ENCODE data around the gene MAFF.
"Not testable (repeated sequence)": the region's sequence is repeated elsewhere in the genome, so short reads cannot be mapped to it uniquely, and the experiment has no call there.

Gene MAFF

DNA sequence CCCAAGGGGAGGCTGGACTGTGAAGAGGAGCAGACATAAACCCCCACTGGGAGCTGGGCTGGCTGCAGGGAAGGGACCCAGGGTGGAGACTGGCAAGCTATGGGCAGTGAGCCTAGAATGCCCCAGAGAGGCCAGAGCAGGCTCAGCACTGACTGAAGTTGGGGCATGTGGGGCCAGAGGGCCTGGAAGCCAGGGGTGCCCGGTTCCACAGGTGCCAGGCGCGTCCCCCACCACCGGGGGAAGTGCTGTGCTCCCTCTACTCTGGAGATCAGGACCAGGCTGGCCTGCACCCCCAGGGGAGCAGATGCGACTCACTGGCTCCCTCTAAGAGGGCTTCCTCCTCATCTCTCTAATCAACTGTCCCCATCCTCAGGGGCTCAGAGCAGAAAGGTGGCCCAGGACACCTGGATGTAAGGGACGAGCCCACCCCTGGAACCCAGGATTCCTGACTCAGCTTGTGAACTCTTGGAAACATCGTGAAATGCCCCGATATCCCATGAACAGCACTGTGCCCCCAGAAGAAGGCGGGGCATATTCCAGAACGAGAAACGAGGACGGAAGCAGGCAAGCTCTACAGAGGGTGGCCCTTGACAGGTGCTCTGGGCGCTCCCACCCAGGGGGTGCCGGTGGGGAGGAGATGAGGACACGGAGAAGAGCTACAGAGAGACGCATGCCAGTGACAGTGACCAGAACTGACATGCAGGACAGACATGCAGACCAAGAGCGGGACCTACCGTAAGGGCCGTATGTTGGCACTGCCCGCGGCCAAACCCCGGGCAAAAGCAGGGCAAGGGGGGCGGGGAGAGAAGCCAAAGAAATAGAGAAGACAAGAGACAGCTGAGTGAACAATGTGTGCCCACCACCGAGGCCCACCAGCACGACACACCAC lies 20.4 kb downstream of the MAFF start:
- H3K4me3 ChIP-seq (ENCODE audit: low read depth, low read length), result no peak overlapping the region

DNA sequence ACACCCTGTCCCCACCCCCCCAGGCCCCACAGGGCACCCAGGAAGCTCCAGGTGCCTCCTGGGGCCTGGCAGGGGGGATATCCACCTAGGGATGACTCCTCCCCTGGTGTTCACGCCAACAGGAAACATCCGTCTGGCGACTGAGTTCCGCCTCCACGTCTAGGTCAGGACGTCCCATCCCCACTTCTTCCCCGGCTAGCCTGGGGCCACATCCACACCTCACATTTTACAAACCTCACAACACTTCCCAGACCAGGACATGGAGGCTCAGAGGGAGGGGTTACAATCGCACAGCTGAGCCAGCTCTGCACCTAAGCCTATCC lies 21.0 kb downstream of the MAFF start:
- H3K4me3 ChIP-seq (ENCODE audit: low read depth, low read length), result no peak overlapping the region

DNA sequence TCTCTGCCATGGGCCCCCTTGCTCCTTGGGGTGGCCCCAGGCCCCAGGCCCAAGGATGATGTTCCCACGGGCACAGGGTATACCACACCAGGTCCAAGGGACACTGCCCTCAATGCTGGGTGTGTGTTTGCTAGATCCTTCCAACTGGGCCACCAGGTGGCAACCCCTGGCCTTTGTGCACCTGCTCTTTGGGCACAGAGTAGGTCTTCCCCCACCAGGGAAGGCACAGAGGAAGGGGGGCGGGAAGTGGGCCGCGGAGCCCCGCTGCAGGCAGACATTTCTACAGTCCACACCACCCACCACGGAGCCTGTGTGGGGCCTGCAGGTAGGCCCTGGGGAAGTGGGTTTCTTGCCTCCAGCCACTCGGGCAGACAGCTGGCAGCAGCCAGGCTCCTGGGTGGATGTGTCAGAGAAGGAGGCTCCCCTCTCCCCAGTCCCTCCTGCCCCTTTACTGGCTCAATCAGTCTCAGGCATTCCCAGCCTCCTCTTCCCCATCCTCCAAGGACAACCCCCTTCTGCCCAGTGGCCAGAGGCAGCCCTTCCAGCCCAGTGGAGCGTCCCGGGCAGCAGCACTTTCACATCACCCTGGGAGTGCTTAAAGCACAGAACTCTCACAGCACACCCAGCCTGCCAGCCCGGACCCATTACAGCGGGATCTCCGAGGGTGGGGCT lies 21.6 kb downstream of the MAFF start:
- no peak overlapping the region for H3K4me3 ChIP-seq (ENCODE audit: low read depth, low read length)

- H3K4me3 ChIP-seq (ENCODE audit: low read depth, low read length), result no peak overlapping the region
These were observed 25.3 kb downstream of the MAFF start for GRCh38 chr22:38226853-38227649.

- H3K4me3 ChIP-seq (ENCODE audit: low read depth, low read length), result no peak overlapping the region
These were observed 26.6 kb downstream of the MAFF start for GRCh38 chr22:38228326-38228872.

GRCh38 chr22:38228873-38229740 lies 27.3 kb downstream of the MAFF start:
- H3K4me3 ChIP-seq (ENCODE audit: low read depth, low read length), result no peak overlapping the region

GRCh38 chr22:38230108-38230825 lies 28.5 kb downstream of the MAFF start:
- H3K4me3 ChIP-seq (ENCODE audit: low read depth, low read length), result no peak overlapping the region

DNA sequence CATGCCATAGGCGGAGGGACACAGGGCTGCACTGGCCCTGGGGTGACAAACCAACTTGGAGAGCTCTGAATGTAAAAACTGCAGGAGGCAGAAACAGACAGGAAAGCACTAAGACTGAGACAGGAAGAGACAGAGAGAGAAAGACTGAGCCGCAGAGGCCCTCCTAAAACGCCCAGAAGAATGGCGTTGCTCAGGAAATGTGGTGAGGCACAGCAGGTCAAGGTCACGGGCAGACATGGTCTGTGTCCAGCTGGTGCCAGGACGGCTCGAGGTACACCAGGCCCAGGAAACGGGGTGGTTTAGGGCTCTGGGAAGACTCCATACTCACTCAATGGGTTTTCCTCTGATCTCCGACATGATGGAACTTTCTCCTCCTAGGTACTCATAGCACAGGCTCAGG lies 29.1 kb downstream of the MAFF start:
- no peak overlapping the region for H3K4me3 ChIP-seq (ENCODE audit: low read depth, low read length)

GRCh38 chr22:38232196-38232595 lies 30.4 kb downstream of the MAFF start:
- H3K4me3 ChIP-seq (ENCODE audit: low read depth, low read length), result no peak overlapping the region

DNA sequence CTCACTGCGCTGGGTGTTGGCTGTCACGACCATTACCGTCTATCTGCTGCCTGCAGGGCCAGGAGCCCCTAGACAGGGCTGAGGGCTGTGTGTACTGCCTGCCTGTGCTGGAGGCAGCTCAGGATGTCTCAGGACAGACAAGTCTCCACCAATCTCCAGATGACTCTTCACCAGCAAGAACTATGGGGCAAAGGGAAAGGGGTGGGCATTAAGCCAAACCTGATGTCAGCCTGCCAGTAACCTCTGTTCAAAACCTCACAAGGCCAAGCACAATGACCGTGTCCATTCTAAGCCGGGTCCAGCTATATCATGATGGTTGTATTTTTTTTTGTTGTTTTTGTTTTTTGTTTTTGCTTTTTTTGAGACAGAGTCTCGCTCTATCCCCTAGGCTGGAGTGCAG lies 31.6 kb downstream of the MAFF start:
- no peak overlapping the region for H3K4me3 ChIP-seq (ENCODE audit: low read depth, low read length)

DNA sequence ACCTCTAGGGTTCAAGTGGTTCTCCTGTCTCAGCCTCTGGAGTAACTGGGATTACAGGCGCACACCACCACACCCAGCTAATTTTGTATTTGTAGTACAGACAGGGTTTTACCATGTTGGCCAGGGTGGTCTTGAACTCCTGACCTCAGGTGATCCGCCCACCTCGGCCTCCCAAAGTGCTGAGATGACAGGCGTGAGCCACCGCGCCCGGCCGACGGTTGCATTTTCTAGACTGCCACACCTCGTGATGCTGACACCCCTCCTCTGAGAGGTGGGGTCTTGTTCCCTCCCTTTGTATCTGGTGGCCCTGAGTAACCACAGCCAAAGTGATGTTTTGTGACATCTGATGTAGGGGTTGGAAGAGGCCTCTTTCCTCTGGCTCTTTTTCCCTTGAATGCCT lies 32.1 kb downstream of the MAFF start:
- not testable (repeated sequence) for H3K4me3 ChIP-seq (ENCODE audit: low read depth, low read length)

DNA sequence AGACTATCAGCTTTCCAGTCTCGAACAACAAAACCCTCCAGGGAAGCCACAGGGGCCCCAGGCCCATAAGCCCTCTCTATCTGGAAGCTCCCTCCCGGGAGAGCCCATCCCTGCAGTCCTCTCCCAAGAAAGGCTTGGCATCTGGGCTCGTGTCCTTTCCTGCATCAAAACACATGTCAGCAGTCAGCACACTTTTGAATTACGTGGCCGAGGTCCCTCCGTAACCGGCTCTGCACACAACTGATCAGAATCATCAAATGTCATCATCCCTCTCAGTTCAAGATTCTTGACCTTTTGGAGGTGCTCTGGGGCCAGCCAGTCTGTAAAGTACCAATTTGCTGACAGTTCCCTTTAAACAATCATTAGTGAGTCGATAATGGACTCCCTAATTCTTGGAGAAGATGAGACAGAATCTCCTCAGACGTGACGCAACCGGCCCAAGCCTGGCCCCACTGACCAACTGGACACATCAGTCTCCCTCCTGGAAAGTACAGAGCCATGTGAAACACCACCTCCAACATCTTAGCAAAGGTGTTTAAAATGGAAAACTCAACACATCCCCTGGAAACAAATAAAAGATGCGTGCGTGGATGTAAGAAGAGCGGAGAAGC lies 33.6 kb downstream of the MAFF start:
- H3K4me3 ChIP-seq (ENCODE audit: low read depth, low read length), result no peak overlapping the region

GRCh38 chr22:38236786-38237185 lies 35.0 kb downstream of the MAFF start:
- no peak overlapping the region for H3K4me3 ChIP-seq (ENCODE audit: low read depth, low read length)

DNA sequence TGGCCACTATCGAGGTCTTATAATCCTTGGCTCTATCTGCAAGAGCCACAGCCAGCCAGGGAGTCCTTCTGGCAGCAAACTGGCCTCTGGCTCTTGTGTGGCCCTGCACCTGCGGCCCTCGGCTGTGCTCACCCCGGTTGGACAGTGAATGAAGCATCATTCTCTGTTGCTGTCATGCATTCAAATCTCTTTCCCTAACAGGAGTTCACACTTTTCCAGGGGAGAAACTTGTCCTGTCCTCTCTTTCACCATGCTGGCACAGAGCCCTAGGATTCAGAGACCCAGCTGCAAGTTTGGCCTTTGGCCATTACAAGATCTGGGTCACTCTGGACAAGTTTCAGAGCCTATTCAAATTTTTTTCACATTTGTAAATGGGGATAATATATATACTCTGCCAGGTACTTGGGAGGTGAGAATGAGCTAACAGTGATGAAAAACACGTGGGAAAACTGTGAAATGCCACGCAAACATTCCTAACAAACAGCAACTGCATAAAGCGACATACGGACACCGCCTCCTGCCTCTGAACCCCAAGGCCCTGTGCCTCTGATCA lies 36.8 kb downstream of the MAFF start:
- H3K4me3 ChIP-seq (ENCODE audit: low read depth, low read length), result no peak overlapping the region

DNA sequence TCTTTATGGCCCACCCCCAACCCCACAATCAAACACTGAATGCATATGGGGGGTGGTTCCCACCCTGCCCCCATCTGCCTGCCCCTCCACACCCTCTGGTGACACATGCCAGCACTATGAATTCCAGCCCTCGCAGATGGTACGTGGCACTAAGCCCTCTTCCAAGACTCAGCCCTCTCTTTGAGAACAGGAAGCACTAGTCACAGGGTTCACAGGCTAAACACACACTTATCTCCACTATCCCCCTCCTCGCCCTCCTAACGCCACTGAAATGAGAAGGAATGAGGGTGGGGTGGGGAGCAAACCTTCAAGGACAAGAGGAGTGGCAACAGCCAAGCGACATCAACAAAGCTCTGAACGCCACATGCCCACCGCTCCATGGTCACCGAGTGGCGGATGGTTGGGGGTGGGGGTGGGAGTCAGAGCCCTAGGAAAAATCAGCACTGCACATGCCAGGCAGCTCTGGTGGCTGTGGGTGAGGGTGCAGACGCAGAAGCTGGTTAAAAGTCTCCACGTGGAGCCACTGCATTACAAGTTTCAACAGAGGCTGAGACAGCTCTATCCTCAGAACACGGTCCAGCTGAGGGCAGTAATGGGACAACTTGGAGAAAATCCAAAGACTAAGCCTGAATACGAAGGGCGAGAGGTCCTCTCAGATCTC lies 37.4 kb downstream of the MAFF start:
- no peak overlapping the region for H3K4me3 ChIP-seq (ENCODE audit: low read depth, low read length)

DNA sequence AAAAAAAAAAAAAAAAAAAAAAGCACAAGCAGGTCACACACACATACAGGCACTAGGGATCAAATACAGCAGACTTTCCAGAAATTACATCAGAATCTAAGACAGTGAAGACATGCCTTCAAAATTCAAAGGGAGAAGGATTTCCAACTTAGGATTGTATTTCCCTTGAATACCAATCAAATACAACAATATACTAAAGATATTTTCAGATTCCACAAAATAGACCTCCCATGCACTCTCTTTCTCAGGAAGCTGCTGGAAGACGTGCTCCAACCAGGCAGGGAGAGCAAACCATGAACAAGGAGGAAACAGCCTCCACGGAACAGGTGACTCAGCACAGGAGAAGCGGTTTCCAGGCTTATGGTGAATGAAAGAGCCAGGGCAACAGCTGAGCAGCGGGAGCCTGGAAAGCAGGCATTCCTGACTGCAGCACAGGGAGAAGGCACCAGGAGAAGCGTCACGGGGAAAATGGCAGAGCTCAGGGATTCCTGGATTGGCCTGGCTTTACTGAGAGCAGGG lies 39.0 kb downstream of the MAFF start:
- no peak overlapping the region for H3K4me3 ChIP-seq (ENCODE audit: low read depth, low read length)

DNA sequence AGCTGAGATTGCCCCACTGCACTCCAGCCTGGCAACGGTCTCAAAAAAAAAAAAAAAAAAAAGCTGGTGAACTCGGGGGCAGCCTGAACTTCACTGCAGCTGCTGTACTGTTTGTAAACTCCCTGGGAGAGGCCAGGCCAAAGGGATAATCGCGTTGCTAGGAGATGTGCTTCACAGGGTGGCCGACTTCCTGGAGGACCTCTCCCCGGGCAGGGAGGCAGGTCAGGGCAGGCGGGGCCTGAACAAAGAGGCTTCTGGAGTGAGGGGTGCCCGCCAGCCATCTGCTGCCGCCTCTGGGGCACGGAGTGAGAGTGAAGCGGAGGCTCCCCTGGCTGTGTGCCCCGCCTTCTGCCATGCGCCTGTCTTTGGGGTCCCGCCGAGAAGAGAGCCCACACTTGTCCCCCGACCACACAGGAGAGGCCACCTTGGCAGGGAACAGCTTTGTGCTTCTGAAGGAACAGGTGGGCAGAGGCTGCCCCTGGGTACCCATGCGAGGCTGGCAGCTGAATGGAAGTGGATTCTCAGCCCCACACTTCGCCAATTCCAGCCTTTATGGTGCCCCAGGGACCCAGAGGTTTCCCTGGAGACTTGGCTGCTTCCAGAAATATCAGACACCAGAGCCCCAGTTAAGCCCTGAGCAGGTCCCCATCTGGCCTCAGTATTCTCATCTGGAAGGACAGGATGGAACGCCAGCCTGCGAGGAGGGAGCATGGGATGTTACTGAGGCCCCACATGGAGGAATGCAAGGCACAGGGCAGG lies 41.4 kb downstream of the MAFF start:
- H3K4me3 ChIP-seq (ENCODE audit: low read depth, low read length), result no peak overlapping the region

- H3K4me3 ChIP-seq (ENCODE audit: low read depth, low read length), result no peak overlapping the region
These were observed 42.3 kb downstream of the MAFF start for GRCh38 chr22:38244106-38244505.

Measured in iPS-11a (cell line).